HG03064 (cell line): Measurements from ENCODE around the gene HPCAL1.

ENCODE experiments used
- ATAC-seq: cut with Tn5 transposase; IDR thresholded peaks from one replicate; pipeline ENCODE4 v1.9.1; 2021; ENCODE audit warnings: low read depth; ENCODE audit not compliant: unreplicated experiment

The HPCAL1 gene

GRCh38 chr2:10300997-10301940 is 1.4 kb upstream of the HPCAL1 start:
- no peak for ATAC-seq

GRCh38 chr2:10301941-10302478 is 694 bp upstream of the HPCAL1 start:
- ATAC-seq, result no peak

GRCh38 chr2:10303181-10303693 is 533 bp downstream of the HPCAL1 start:
- peak; percentile 6 for ATAC-seq

- peak; percentile 22 for ATAC-seq
Observed at GRCh38 chr2:10303694-10304378, 1.1 kb downstream of the HPCAL1 start.

GRCh38 chr2:10304458-10305253 is 2.0 kb downstream of the HPCAL1 start:
- ATAC-seq, result no peak

GRCh38 chr2:10305254-10305635 is 2.5 kb downstream of the HPCAL1 start:
- ATAC-seq, result no peak

- no peak for ATAC-seq
Observed at GRCh38 chr2:10305715-10306114, 3.0 kb downstream of the HPCAL1 start.

GRCh38 chr2:10306901-10307463 is 4.3 kb downstream of the HPCAL1 start:
- ATAC-seq, result no peak

- ATAC-seq, result no peak
Observed at GRCh38 chr2:10307561-10308156, 5.0 kb downstream of the HPCAL1 start.

- ATAC-seq, result no peak
Observed at GRCh38 chr2:10308866-10309265, 6.2 kb downstream of the HPCAL1 start.

- ATAC-seq, result no peak
Observed at GRCh38 chr2:10309286-10309685, 6.6 kb downstream of the HPCAL1 start.

GRCh38 chr2:10310309-10310888 is 7.7 kb downstream of the HPCAL1 start:
- ATAC-seq, result no peak

- no peak for ATAC-seq
Observed at GRCh38 chr2:10311736-10312135, 9.0 kb downstream of the HPCAL1 start.

GRCh38 chr2:10312437-10312957 is 9.8 kb downstream of the HPCAL1 start:
- no peak for ATAC-seq

GRCh38 chr2:10316336-10316735 is 13.6 kb downstream of the HPCAL1 start:
- no peak for ATAC-seq

GRCh38 chr2:10316860-10317259 is 14.2 kb downstream of the HPCAL1 start:
- ATAC-seq, result no peak

- ATAC-seq, result no peak
Observed at GRCh38 chr2:10317646-10318045, 14.9 kb downstream of the HPCAL1 start.

GRCh38 chr2:10318345-10318744 is 15.6 kb downstream of the HPCAL1 start:
- no peak for ATAC-seq

- no peak for ATAC-seq
Observed at GRCh38 chr2:10319892-10320574, 17.3 kb downstream of the HPCAL1 start.
